SK-N-SH (cell line): ENCODE results near the gene KLHL22.

Experiments used
- FOXJ3 ChIP-seq: sonication (generic); formaldehyde crosslinking; IDR thresholded peaks from 2 replicates; pipeline ENCODE4 v1.5.1; 2020; ENCODE audit warnings: mild to moderate bottlenecking, missing genetic modification reagents
- FOXM1 ChIP-seq: IDR thresholded peaks from 2 replicates; pipeline ENCODE4 v1.4.0; 2012; ENCODE audit warnings: low read depth, mild to moderate bottlenecking
- POLR2AphosphoS5 ChIP-seq: IDR thresholded peaks from 2 replicates; pipeline ENCODE4 v1.6.1; 2012; ENCODE audit warnings: low read depth, low read length
- RAD21 ChIP-seq: IDR thresholded peaks from 2 replicates; pipeline ENCODE4 v1.6.1; 2012; ENCODE audit warnings: mild to moderate bottlenecking, low read length
- TAF1 ChIP-seq: IDR thresholded peaks from 2 replicates; pipeline ENCODE4 v1.6.1; 2012; ENCODE audit warnings: low read depth, mild to moderate bottlenecking, low read length, moderate library complexity, borderline replicate concordance
- TCF12 ChIP-seq: IDR thresholded peaks from 2 replicates; pipeline ENCODE4 v1.4.0; 2012
- YY1 ChIP-seq: IDR thresholded peaks from 2 replicates; pipeline ENCODE4 v1.4.0; 2012; ENCODE audit warnings: low read depth, mild to moderate bottlenecking
- TF ChIP-seq, protein P1 (sequence below): fragments of 200-600 bp; sonication (generic); IDR thresholded peaks from 2 replicates; pipeline ENCODE4 v1.6.1; 2017; ENCODE audit warnings: antibody characterized with exemption, mild to moderate bottlenecking, moderate library complexity
- TF ChIP-seq, protein P2 (sequence below): IDR thresholded peaks from 2 replicates; pipeline ENCODE4 v1.4.0; 2012; ENCODE audit warnings: low read depth

DNA sequence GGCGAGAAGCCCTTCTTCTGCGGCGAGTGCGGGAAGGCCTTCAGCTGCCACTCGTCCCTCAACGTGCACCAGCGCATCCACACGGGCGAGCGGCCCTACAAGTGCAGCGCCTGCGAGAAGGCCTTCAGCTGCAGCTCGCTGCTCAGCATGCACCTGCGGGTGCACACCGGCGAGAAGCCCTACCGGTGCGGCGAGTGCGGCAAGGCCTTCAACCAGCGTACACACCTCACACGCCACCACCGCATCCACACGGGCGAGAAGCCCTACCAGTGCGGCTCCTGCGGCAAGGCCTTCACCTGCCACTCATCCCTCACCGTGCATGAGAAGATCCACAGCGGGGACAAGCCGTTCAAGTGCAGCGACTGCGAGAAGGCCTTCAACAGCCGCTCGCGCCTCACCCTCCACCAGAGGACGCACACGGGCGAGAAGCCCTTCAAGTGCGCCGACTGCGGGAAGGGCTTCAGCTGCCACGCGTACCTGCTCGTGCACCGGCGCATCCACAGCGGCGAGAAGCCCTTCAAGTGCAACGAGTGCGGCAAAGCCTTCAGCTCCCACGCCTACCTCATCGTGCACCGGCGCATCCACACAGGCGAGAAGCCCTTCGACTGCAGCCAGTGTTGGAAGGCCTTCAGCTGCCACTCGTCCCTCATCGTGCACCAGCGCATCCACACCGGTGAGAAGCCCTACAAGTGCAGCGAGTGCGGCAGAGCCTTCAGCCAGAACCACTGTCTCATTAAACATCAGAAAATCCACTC is 89.5 kb downstream of the KLHL22 start:
- TF ChIP-seq FOXM1, result no peak
- TF ChIP-seq YY1, result no peak
- no peak for TF ChIP-seq FOXJ3
- TF ChIP-seq TCF12, result no peak
- TF ChIP-seq, protein P1, sequence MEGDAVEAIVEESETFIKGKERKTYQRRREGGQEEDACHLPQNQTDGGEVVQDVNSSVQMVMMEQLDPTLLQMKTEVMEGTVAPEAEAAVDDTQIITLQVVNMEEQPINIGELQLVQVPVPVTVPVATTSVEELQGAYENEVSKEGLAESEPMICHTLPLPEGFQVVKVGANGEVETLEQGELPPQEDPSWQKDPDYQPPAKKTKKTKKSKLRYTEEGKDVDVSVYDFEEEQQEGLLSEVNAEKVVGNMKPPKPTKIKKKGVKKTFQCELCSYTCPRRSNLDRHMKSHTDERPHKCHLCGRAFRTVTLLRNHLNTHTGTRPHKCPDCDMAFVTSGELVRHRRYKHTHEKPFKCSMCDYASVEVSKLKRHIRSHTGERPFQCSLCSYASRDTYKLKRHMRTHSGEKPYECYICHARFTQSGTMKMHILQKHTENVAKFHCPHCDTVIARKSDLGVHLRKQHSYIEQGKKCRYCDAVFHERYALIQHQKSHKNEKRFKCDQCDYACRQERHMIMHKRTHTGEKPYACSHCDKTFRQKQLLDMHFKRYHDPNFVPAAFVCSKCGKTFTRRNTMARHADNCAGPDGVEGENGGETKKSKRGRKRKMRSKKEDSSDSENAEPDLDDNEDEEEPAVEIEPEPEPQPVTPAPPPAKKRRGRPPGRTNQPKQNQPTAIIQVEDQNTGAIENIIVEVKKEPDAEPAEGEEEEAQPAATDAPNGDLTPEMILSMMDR, result no peak
- no peak for TF ChIP-seq TAF1
- TF ChIP-seq POLR2AphosphoS5, result no peak
- TF ChIP-seq, protein P2, sequence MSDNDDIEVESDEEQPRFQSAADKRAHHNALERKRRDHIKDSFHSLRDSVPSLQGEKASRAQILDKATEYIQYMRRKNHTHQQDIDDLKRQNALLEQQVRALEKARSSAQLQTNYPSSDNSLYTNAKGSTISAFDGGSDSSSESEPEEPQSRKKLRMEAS, result no peak
- TF ChIP-seq RAD21, result no peak
